ENCODE data around the gene EEF2KMT.
"Not testable (repeated sequence)": the region's sequence is repeated elsewhere in the genome, so short reads cannot be mapped to it uniquely, and the experiment has no call there.

The EEF2KMT gene

GRCh38 chr16:5095145-5095830 lies 2.3 kb downstream of the EEF2KMT start:
- DNase-seq (ENCODE audit: low read depth in 2 of 3, low spot score in 1 of 3) = not testable (repeated sequence)

- DNase-seq (ENCODE audit: low read depth in 2 of 3, low spot score in 1 of 3) = not testable (repeated sequence)
Measured at GRCh38 chr16:5093746-5094145, 3.8 kb downstream of the EEF2KMT start.

- not testable (repeated sequence) for DNase-seq (ENCODE audit: low read depth in 2 of 3, low spot score in 1 of 3)
Measured at GRCh38 chr16:5093081-5093480, 4.5 kb downstream of the EEF2KMT start.

- DNase-seq (ENCODE audit: low read depth in 2 of 3, low spot score in 1 of 3) = not testable (repeated sequence)
Measured at GRCh38 chr16:5090592-5090991, 7.0 kb downstream of the EEF2KMT start.

- not testable (repeated sequence) for DNase-seq (ENCODE audit: low read depth in 2 of 3, low spot score in 1 of 3)
Measured at GRCh38 chr16:5089911-5090555, 7.6 kb downstream of the EEF2KMT start.

GRCh38 chr16:5088936-5089335 lies 8.7 kb downstream of the EEF2KMT start:
- not testable (repeated sequence) for DNase-seq (ENCODE audit: low read depth in 2 of 3, low spot score in 1 of 3)

- DNase-seq (ENCODE audit: low read depth in 2 of 3, low spot score in 1 of 3) = not testable (repeated sequence)
Measured at GRCh38 chr16:5088086-5088790, 9.4 kb downstream of the EEF2KMT start.

GRCh38 chr16:5085716-5086115 lies 11.9 kb downstream of the EEF2KMT start:
- not testable (repeated sequence) for DNase-seq (ENCODE audit: low read depth in 2 of 3, low spot score in 1 of 3)

- DNase-seq (ENCODE audit: low read depth in 2 of 3, low spot score in 1 of 3) = peak; percentile 39 to 61 (median 40)
Measured at GRCh38 chr16:5084802-5085201, 12.8 kb downstream of the EEF2KMT start.

- DNase-seq (ENCODE audit: low read depth in 2 of 3, low spot score in 1 of 3) = not testable (repeated sequence)
Measured at GRCh38 chr16:5084099-5084731, 13.4 kb downstream of the EEF2KMT start.

GRCh38 chr16:5083646-5084045 lies 13.9 kb downstream of the EEF2KMT start:
- DNase-seq (ENCODE audit: low read depth in 2 of 3, low spot score in 1 of 3) = not testable (repeated sequence)

- not testable (repeated sequence) for DNase-seq (ENCODE audit: low read depth in 2 of 3, low spot score in 1 of 3)
Measured at GRCh38 chr16:5080996-5081395, 16.6 kb downstream of the EEF2KMT start.

- not testable (repeated sequence) for DNase-seq (ENCODE audit: low read depth in 2 of 3, low spot score in 1 of 3)
Measured at GRCh38 chr16:5080461-5080860, 17.1 kb downstream of the EEF2KMT start.

- no peak for DNase-seq (ENCODE audit: low read depth in 2 of 3, low spot score in 1 of 3)
Measured at GRCh38 chr16:5078626-5079025, 19.0 kb downstream of the EEF2KMT start.

- DNase-seq (ENCODE audit: low read depth in 2 of 3, low spot score in 1 of 3) = no peak
Measured at GRCh38 chr16:5077304-5077703, 20.3 kb downstream of the EEF2KMT start.

- no peak for DNase-seq (ENCODE audit: low read depth in 2 of 3, low spot score in 1 of 3)
Measured at GRCh38 chr16:5075637-5076036, 22.0 kb downstream of the EEF2KMT start.

GRCh38 chr16:5073771-5074170 lies 23.8 kb downstream of the EEF2KMT start:
- DNase-seq (ENCODE audit: low read depth in 2 of 3, low spot score in 1 of 3) = not testable (repeated sequence)

GRCh38 chr16:5073279-5073629 lies 24.3 kb downstream of the EEF2KMT start:
- no peak for DNase-seq (ENCODE audit: low read depth in 2 of 3, low spot score in 1 of 3)

GRCh38 chr16:5072334-5073278 lies 25.0 kb downstream of the EEF2KMT start:
- DNase-seq (ENCODE audit: low read depth in 2 of 3, low spot score in 1 of 3) = no peak

GRCh38 chr16:5071681-5072333 lies 25.8 kb downstream of the EEF2KMT start, which contains the start of gene ALG1:
Gene ALG1, plus strand, starts transcription at chr16:5071843. Its CDS starts 7 bp downstream, at chr16:5071850.
- DNase-seq (ENCODE audit: low read depth in 2 of 3, low spot score in 1 of 3) = peak; percentile 80 to 86 (median 85)
